ENCODE results near the gene INPP5F.

Gene INPP5F

GRCh38 chr10:119872860-119873681, 147.2 kb downstream of the INPP5F start:
- DNase-seq = peak; percentile 82 to 84

- DNase-seq = no peak
Observed at GRCh38 chr10:119878524-119878923, 152.7 kb downstream of the INPP5F start.

Data from activated CD4-positive, alpha-beta T cell treated with anti-CD3 and anti-CD28 coated beads for 4 hours (primary cell).